SH-SY5Y (cell line): ENCODE data around the gene MPRIP.

Source experiments
- GATA2 ChIP-seq: IDR thresholded peaks from 2 replicates; pipeline ENCODE4 v1.6.1; 2011; ENCODE audit warnings: mild to moderate bottlenecking, low read depth, low read length
- GATA3 ChIP-seq: IDR thresholded peaks from 2 replicates; pipeline ENCODE4 v1.6.1; 2011; ENCODE audit warnings: low read depth, mild to moderate bottlenecking, low read length, moderate library complexity

The MPRIP gene

GRCh38 chr17:17169396-17169795 lies 127.1 kb downstream of the MPRIP start:
- TF ChIP-seq GATA3 (no peak), GATA2 (no peak)

- TF ChIP-seq GATA3 (no peak), GATA2 (no peak)
Measured at GRCh38 chr17:17170346-17170985, 128.2 kb downstream of the MPRIP start.

GRCh38 chr17:17171186-17171585 lies 128.9 kb downstream of the MPRIP start:
- TF ChIP-seq GATA3: no peak

- TF ChIP-seq GATA3 (no peak), GATA2 (no peak)
Measured at GRCh38 chr17:17172001-17172939, 130.0 kb downstream of the MPRIP start.

GRCh38 chr17:17172990-17173389 lies 130.7 kb downstream of the MPRIP start:
- TF ChIP-seq GATA2: no peak

- TF ChIP-seq GATA3 (no peak), GATA2 (no peak)
Measured at GRCh38 chr17:17173921-17174320, 131.7 kb downstream of the MPRIP start.

GRCh38 chr17:17175340-17175739 lies 133.1 kb downstream of the MPRIP start:
- TF ChIP-seq GATA3 (no peak), GATA2 (no peak)

GRCh38 chr17:17175917-17176316 lies 133.7 kb downstream of the MPRIP start:
- TF ChIP-seq GATA3: no peak
- no peak for TF ChIP-seq GATA2

- TF ChIP-seq GATA3 (no peak), GATA2 (no peak)
Measured at GRCh38 chr17:17176341-17176740, 134.1 kb downstream of the MPRIP start.

GRCh38 chr17:17177176-17177575 lies 134.9 kb downstream of the MPRIP start:
- no peak for TF ChIP-seq GATA3
- no peak for TF ChIP-seq GATA2

- TF ChIP-seq GATA3: no peak
- no peak for TF ChIP-seq GATA2
Measured at GRCh38 chr17:17179371-17179827, 137.1 kb downstream of the MPRIP start.

GRCh38 chr17:17180141-17180603 lies 137.9 kb downstream of the MPRIP start:
- no peak for TF ChIP-seq GATA2
- TF ChIP-seq GATA3: no peak

- no peak for TF ChIP-seq GATA2
- no peak for TF ChIP-seq GATA3
Measured at GRCh38 chr17:17180741-17181525, 138.7 kb downstream of the MPRIP start.
